HepG2 (cell line): ENCODE data around the gene DUSP8. TPM values are rescaled to one million over a fixed set of nuclear protein-coding genes. Genes with fewer than 3 reads are reported as not detected.
"Not testable (repeated sequence)": the region's sequence is repeated elsewhere in the genome, so short reads cannot be mapped to it uniquely, and the experiment has no call there.

Experiments used
- CEBPB ChIP-seq: IDR thresholded peaks from 2 replicates; pipeline ENCODE4 v1.6.1; 2011; ENCODE audit warnings: low read depth, low read length, improper control_type of control experiment, borderline replicate concordance
- ELF1 ChIP-seq: sonication (generic); formaldehyde crosslinking; IDR thresholded peaks from 2 replicates; pipeline ENCODE4 v1.4.0; 2020; ENCODE audit warnings: missing genetic modification reagents
- FOXA1 ChIP-seq, 2 experiments: fragments of 450-650 bp in 1 of 2; sonication (generic) in 1 of 2; formaldehyde crosslinking in 1 of 2; IDR thresholded peaks; 2 replicates each; pipeline versions ENCODE4 v1.4.0 to v1.6.1; 2016 to 2020; ENCODE audit warnings: missing genetic modification reagents in 1 of 2
- FOXA3 ChIP-seq: IDR thresholded peaks from 2 replicates; pipeline ENCODE4 v1.6.1; 2016; ENCODE audit warnings: missing genetic modification reagents, missing compliant biosample characterization
- GABPA ChIP-seq, 2 experiments: IDR thresholded peaks; 2 replicates each; pipeline ENCODE4 v1.6.1; 2011 to 2016; ENCODE audit warnings: low read depth in 2 of 2, low read length in 1 of 2, missing biosample characterization in 1 of 2, missing genetic modification characterization in 1 of 2
- GABPB1 ChIP-seq: IDR thresholded peaks from 2 replicates; pipeline ENCODE4 v1.6.1; 2016; ENCODE audit warnings: mild to moderate bottlenecking, missing genetic modification reagents, moderate library complexity, missing compliant biosample characterization
- MAX ChIP-seq: IDR thresholded peaks from 2 replicates; pipeline ENCODE4 v1.6.1; 2012; ENCODE audit warnings: inconsistent platforms
- MXI1 ChIP-seq: IDR thresholded peaks from 3 replicates; pipeline ENCODE4 v1.6.1; 2012; ENCODE audit warnings: low read depth, low read length, inconsistent platforms, borderline replicate concordance
- RARA ChIP-seq: IDR thresholded peaks from 2 replicates; pipeline ENCODE4 v1.6.1; 2016; ENCODE audit warnings: missing genetic modification reagents, missing compliant biosample characterization
- SAP130 ChIP-seq: IDR thresholded peaks from 2 replicates; pipeline ENCODE4 v1.6.1; 2016; ENCODE audit warnings: low read depth
- ZSCAN9 ChIP-seq: IDR thresholded peaks from 2 replicates; pipeline ENCODE4 v1.6.1; 2016; ENCODE audit warnings: borderline replicate concordance
- polyA plus RNA-seq, 8 experiments: library from polyadenylated mRNA; depleted of rRNA in 3 of 8; stranded (reverse) in 7 of 8; unstranded in 1 of 8; fragments of >200 nt; fragmentation: Illumina TruSeq in 4 of 8; extraction: Trizol in 4 of 8; gene quantifications; 2 replicates each; pipeline versions ENCODE4 v1.2.1 to v1.2.3, GENCODE V29; 2011 to 2016; ENCODE audit warnings: low read depth in 4 of 8, missing spikeins in 1 of 8, mixed read lengths in 1 of 8; ENCODE audit not compliant: insufficient read depth in 1 of 8
- total RNA-seq, 5 experiments: library from RNA; depleted of rRNA; stranded (reverse); fragments of >200 nt; fragmentation: Illumina TruSeq; extraction: Trizol; gene quantifications; 2 replicates each; pipeline ENCODE4 v1.2.3, GENCODE V29; 2016; ENCODE audit warnings: low read depth in 1 of 5
- TF ChIP-seq, protein P1 (sequence below): sonication (generic); formaldehyde crosslinking; IDR thresholded peaks from 2 replicates; pipeline ENCODE4 v1.4.0; 2020; ENCODE audit warnings: missing genetic modification reagents

Gene DUSP8
- total and polyA plus RNA-seq, 2 of the 13 experiments (the other 11 are each of a cell fraction or from before 2014, with no cell fraction given) = 1.8 to 8.0 TPM

DNA sequence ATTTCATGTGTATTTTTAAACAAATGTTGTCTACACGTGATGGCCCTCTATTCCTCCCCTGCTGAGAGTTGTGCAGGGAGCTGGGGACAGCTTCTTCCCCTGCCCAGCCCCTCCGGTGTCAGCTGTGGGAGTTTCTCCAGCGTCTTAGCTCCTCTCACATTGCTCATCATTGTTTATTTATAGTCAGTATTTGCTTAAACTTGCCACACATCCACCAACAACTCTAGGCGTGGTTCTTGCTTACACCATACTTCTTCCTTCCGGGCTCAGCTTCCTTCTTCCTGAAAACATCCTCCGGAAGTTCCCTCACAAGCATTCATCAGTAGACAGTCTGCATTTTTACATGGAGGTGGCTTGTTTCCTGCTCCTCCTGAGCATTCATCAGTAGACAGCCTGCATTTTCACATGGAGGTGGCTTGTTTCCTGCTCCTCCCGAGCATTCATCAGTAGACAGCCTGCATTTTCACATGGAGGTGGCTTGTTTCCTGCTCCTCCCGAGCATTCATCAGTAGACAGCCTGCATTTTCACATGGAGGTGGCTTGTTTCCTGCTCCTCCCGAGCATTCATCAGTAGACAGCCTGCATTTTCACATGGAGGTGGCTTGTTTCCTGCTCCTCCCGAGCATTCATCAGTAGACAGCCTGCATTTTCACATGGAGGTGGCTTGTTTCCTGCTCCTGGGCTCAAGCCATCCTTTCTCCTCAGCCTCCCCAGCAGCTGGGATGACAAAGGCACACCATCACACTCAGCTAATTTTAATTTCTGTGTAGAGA lies 17.3 kb upstream of the DUSP8 start (continued):
- peak; percentile 35; the same call in 1 of the 2 replicates for TF ChIP-seq ELF1 (CRISPR knock-in tag)
- peak; percentile 36 for TF ChIP-seq SAP130 (CRISPR knock-in tag)
- 0 out of 2 replicates have a peak, but pooled peaks have one; percentile 6 for TF ChIP-seq RARA (CRISPR knock-in tag)
- peak; percentile 41; the same call in 1 of the 2 replicates for TF ChIP-seq CEBPB
- TF ChIP-seq GABPB1 (CRISPR knock-in tag) = peak; percentile 34; the same call in 1 of the 2 replicates
- TF ChIP-seq, protein P1, sequence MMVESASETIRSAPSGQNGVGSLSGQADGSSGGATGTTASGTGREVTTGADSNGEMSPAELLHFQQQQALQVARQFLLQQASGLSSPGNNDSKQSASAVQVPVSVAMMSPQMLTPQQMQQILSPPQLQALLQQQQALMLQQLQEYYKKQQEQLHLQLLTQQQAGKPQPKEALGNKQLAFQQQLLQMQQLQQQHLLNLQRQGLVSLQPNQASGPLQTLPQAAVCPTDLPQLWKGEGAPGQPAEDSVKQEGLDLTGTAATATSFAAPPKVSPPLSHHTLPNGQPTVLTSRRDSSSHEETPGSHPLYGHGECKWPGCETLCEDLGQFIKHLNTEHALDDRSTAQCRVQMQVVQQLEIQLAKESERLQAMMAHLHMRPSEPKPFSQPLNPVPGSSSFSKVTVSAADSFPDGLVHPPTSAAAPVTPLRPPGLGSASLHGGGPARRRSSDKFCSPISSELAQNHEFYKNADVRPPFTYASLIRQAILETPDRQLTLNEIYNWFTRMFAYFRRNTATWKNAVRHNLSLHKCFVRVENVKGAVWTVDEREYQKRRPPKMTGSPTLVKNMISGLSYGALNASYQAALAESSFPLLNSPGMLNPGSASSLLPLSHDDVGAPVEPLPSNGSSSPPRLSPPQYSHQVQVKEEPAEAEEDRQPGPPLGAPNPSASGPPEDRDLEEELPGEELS = peak; percentile 54
- peak; percentile 21; the same call in 1 of the 2 replicates for TF ChIP-seq FOXA3 (CRISPR knock-in tag)
- peak; percentile 16; the same call in 1 of the 3 replicates for TF ChIP-seq MXI1
- peak; percentile 40 for TF ChIP-seq GABPA (IDR thresholded peaks at IDR 0.05; ENCODE audit: low read depth, low read length)
- peak; percentile 88 for TF ChIP-seq GABPA (CRISPR knock-in tag; IDR thresholded peaks at IDR 0.05; ENCODE audit: low read depth)
- TF ChIP-seq MAX = peak; percentile 24; the same call in 1 of the 2 replicates
- TF ChIP-seq ZSCAN9 = 0 out of 2 replicates have a peak, but pooled peaks have one; percentile 18
- TF ChIP-seq FOXA1 (IDR thresholded peaks at IDR 0.05) = not testable (repeated sequence)
- TF ChIP-seq FOXA1 (CRISPR knock-in tag; IDR thresholded peaks at IDR 0.05) = 0 out of 2 replicates have a peak, but pooled peaks have one; percentile 10
